Measurements from ENCODE around the gene OR1J4.

The OR1J4 gene

GRCh38 chr9:122498883-122499288 is 20.1 kb upstream of the OR1J4 start:
- peak; percentile 56 for DNase-seq
- no peak overlapping the region for H3K4me3 ChIP-seq (ENCODE audit: low read length)
- H3K4me1 ChIP-seq (ENCODE audit: low read length) = no peaks in the 10 kb centered on the region
- H3F3A ChIP-seq (ENCODE audit: insufficient read depth, low read length) = no peaks in the 10 kb centered on the region
- no peaks in the 10 kb centered on the region for H3K79me2 ChIP-seq (ENCODE audit: low read length)
- H3K4me2 ChIP-seq (ENCODE audit: low read depth, low read length) = no peak overlapping the region
- no peaks in the 10 kb centered on the region for H3K9me3 ChIP-seq (replicated peaks; ENCODE audit: insufficient read depth, low read length)
- no peaks in the 10 kb centered on the region for H3K27me3 ChIP-seq (replicated peaks; ENCODE audit: insufficient read depth, low read length)
- no peaks in the 10 kb centered on the region for H3K9me2 ChIP-seq (replicated peaks; ENCODE audit: insufficient read depth, low read length)
- TF ChIP-seq EZH2phosphoT487 (IDR thresholded peaks at IDR 0.05; ENCODE audit: low read length) = no peak
- TF ChIP-seq EZH2 (optimal IDR thresholded peaks at IDR 0.05; ENCODE audit: low read depth, low read length) = no peak
- TF ChIP-seq CTCF (IDR thresholded peaks at IDR 0.05; ENCODE audit: low read length) = peak; percentile 87
- no peak overlapping the region for H3K9ac ChIP-seq (ENCODE audit: low read length)
- no peak overlapping the region for H3K27ac ChIP-seq (ENCODE audit: low read length)
- H2AFZ ChIP-seq (ENCODE audit: low read length) = no peak overlapping the region
- no peaks in the 10 kb centered on the region for H4K20me1 ChIP-seq (ENCODE audit: insufficient read depth, low read length)
- no peaks in the 10 kb centered on the region for H3K36me3 ChIP-seq (replicated peaks; ENCODE audit: insufficient read depth, low read length)

- Histone ChIP-seq H3K4me2 (ENCODE audit: low read depth, low read length) (no peak overlapping the region), H3K4me3 (ENCODE audit: low read length) (no peak overlapping the region), H3K9me2 (replicated peaks; ENCODE audit: insufficient read depth, low read length) (no peaks in the 10 kb centered on the region), H2AFZ (ENCODE audit: low read length) (no peak overlapping the region), H4K20me1 (ENCODE audit: insufficient read depth, low read length) (no peaks in the 10 kb centered on the region), H3K9me3 (replicated peaks; ENCODE audit: insufficient read depth, low read length) (no peaks in the 10 kb centered on the region), H3K9ac (ENCODE audit: low read length) (no peak overlapping the region), H3K4me1 (ENCODE audit: low read length) (no peaks in the 10 kb centered on the region), H3K27ac (ENCODE audit: low read length) (no peak overlapping the region), H3F3A (ENCODE audit: insufficient read depth, low read length) (no peaks in the 10 kb centered on the region), H3K79me2 (ENCODE audit: low read length) (no peaks in the 10 kb centered on the region), H3K36me3 (replicated peaks; ENCODE audit: insufficient read depth, low read length) (no peaks in the 10 kb centered on the region), H3K27me3 (replicated peaks; ENCODE audit: insufficient read depth, low read length) (no peaks in the 10 kb centered on the region)
- no peak for TF ChIP-seq EZH2 (optimal IDR thresholded peaks at IDR 0.05; ENCODE audit: low read depth, low read length)
- no peak for TF ChIP-seq EZH2phosphoT487 (IDR thresholded peaks at IDR 0.05; ENCODE audit: low read length)
- TF ChIP-seq CTCF (IDR thresholded peaks at IDR 0.05; ENCODE audit: low read length) = no peak
- no peak for DNase-seq
Measured at GRCh38 chr9:122506964-122507363, 12.0 kb upstream of the OR1J4 start.

- H3F3A ChIP-seq (ENCODE audit: insufficient read depth, low read length) = no peaks in the 10 kb centered on the region
- H3K79me2 ChIP-seq (ENCODE audit: low read length) = no peaks in the 10 kb centered on the region
- H2AFZ ChIP-seq (ENCODE audit: low read length) = no peak within 1 kb of the TSS
- H3K9ac ChIP-seq (ENCODE audit: low read length) = no peak within 1 kb of the TSS
- no peaks in the 10 kb centered on the region for H4K20me1 ChIP-seq (ENCODE audit: insufficient read depth, low read length)
- H3K9me3 ChIP-seq (replicated peaks; ENCODE audit: insufficient read depth, low read length) = no peaks in the 10 kb centered on the region
- no peak within 1 kb of the TSS for H3K4me3 ChIP-seq (ENCODE audit: low read length)
- H3K27me3 ChIP-seq (replicated peaks; ENCODE audit: insufficient read depth, low read length) = no peaks in the 10 kb centered on the region
- no peak within 1 kb of the TSS for H3K27ac ChIP-seq (ENCODE audit: low read length)
- TF ChIP-seq EZH2phosphoT487 (IDR thresholded peaks at IDR 0.05; ENCODE audit: low read length) (no peak), CTCF (IDR thresholded peaks at IDR 0.05; ENCODE audit: low read length) (no peak), EZH2 (optimal IDR thresholded peaks at IDR 0.05; ENCODE audit: low read depth, low read length) (no peak)
- H3K4me1 ChIP-seq (ENCODE audit: low read length) = no peaks in the 10 kb centered on the region
- no peaks in the 10 kb centered on the region for H3K9me2 ChIP-seq (replicated peaks; ENCODE audit: insufficient read depth, low read length)
- no peaks in the 10 kb centered on the region for H3K36me3 ChIP-seq (replicated peaks; ENCODE audit: insufficient read depth, low read length)
- H3K4me2 ChIP-seq (ENCODE audit: low read depth, low read length) = no peak within 1 kb of the TSS
- DNase-seq = no peak
Measured at GRCh38 chr9:122510502-122510901, 8.4 kb upstream of the OR1J4 start, which contains the start of gene OR1J2. Gene OR1J2, plus strand, starts transcription at chr9:122510802. Its CDS starts 0 bp downstream, at chr9:122510802.
